RKO (cell line): ENCODE measurements around the gene CCNF.
"Not testable (repeated sequence)": the region's sequence is repeated elsewhere in the genome, so short reads cannot be mapped to it uniquely, and the experiment has no call there.

Source experiments
- DNase-seq: peaks from one replicate; pipeline ENCODE4 v3.0.0-alpha.2; 2016; ENCODE audit warnings: low spot score

The CCNF gene

DNA sequence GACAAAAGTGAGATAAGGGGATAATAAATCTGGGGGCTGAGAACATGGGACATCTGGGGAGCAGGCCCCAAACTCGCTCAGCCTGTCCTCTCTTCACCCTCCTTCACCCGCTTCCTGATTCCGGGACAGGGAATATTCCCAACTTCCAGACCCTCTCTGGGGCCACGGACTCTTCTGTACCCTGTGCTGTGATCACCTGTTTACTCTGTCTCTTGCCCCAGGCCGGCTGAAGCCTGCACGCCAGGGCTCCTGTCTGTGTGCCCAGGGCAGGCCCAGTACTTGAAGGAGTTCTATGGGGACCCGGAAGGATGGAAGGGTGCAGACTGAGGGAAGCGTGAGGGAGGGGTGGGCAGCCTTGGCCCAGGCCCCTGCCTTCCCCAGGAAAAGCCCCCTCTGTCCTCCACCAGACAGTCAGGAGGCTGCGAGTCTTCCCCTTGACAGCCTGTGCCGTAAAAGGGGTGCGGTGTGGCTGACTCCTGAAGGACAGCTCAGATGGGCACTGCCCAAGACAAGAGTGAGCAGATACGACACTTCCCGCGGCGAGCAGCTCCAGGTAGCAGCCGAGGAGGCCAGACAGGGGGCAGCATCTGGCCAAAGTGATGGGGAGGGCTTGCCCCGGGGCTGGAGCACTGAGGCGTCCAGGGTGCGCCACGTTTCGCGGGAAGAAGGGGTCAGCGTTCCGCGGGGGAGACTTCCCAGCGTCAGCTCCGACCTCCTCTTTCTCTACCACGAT lies 1.0 kb upstream of the CCNF start:
- DNase-seq = peak; percentile 39

DNA sequence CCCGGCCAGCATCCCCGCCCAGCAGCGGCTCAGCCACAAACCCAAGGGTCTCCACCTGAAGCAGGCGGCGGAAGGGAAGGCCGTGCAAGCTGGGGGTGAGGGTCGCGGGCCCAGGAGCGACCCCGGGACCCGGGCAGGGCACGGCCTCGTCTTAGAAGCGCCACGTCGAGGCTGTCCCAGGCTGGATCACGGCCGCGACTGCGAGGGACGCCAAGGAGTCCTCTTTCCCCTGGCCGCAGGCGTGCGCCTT lies 538 bp upstream of the CCNF start:
- DNase-seq = no peak

DNA sequence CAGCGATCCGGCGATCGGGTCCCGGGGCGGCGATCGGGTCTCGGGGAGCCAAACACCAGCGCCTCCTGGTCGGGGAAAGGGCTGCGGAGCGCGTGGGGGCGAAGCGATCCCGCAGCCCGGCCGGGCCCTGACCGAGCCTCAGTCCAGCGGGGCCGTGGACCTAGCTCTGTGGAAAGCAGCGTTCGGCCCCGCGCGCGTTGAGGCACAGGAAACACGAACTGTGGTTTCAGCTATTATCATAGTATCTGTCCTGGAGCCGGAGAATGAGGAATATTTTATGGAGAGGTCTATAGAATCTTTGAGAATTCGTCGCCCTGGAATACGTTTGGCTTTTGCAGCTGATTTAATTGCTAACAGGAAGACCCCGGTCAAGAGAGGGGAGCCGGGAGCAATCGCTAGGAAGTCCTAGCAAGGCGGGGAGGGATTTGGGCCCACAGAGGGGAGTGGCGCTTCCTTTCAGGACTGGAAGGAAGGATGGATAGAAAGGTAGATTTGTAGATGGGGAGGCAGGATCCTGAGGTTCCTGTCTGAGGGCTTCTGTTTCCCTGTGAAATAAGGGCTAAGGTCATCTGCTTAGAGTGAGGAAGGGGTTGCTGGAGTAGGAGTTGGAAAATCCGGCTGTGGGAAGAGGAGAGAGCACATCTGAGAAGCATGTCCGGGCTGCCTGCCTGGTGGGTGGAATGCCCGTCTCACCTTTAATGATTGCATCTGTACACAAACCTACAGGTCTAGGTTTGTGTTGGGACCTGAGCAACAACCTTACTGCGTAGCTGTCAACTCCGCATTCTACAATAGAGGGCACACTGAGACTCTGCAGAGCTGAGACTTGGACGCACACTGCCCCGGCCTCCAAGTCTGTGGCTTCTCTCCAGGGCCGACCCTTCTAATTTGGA lies 770 bp downstream of the CCNF start:
- peak; percentile 55 for DNase-seq

DNA sequence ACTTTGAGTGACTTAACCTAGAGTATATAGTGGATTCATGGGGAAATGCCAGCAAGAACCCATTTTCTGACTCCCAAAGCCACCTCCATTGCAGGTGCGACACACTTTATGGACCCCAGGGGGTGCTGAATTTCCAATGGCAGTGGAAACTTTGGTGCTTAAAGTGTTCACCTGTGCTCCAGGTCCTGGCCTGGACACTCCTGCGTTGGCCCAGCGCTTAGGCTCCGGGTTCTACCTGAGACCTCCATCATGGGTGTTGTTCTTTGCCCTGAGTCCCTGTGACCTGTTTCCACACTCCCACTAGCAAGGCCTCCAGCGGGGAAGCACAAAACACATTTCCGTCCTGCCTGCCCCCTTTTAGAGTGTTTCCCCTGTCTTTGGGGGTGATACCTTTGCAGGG lies 3.0 kb downstream of the CCNF start:
- DNase-seq = no peak

DNA sequence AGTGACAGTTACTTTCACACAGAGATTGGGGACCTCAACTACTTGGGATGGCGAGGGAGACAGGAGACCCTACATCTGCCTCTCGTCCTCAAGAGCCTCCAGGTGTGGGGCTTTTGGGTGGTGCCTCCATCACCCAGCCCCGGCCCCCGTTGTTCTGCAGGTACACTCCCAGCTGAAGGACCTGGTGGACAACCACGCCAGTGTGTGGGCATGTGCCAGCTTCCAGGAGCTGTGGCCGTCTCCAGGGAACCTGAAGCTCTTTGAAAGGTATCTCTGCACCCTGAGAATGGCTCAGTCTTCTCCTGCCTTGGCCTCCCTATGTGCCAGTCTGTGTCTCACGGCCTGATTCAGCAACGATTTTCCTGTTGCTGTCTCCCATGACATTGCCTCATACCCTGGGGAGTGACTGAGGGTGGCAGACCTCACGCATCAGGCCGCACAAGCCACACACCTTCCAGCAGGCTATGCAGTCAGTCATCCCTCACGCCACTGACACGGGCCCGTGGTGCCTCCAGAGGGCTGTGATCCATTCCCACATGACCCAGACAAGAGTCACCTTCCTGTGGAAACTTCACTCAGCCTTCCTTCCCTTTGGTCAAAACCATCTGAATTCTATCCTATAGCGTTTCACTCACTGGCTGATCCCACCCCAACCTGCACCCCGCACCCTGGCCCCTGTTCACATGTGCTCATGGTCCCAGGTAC lies 3.7 kb downstream of the CCNF start:
- DNase-seq = peak; percentile 19

DNA sequence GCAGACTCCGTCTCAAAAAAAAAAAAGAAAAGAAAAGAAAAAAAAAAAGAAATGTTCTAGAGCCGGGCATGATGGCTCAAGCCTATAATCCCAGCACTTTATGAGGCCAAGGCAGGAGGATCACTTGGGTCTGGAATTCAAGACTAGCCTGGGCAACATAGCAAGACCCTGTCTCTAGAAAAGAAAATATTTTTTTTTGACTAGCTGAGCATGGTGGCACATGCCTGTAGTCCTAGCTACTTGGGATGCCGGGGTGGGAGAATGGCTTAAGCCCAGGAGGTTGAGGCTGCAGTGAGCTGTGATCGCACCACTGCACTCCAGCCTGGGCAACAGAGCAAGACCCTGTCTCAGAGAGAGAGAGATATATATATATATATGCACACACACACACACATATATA lies 6.0 kb downstream of the CCNF start:
- DNase-seq = not testable (repeated sequence)

DNA sequence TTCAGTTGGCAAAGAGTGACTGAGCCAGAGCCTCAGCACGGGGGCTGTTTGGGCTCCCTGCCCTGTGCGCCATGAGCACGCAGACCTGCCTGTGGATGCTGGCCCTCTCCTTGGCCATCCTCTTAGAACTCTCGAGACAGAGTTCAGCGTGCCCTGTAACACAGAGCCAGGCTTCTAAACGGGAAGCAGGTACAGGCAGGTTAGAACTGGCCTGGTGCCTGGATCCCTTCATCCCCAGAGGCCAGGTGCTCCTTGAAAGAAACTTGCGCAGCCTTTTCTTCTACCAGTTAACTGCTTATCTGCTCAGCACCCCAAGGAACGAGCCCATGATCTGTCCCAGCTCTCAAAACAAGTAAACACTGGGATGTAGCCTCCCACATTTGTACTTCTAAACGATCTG lies 6.9 kb downstream of the CCNF start:
- DNase-seq = no peak

DNA sequence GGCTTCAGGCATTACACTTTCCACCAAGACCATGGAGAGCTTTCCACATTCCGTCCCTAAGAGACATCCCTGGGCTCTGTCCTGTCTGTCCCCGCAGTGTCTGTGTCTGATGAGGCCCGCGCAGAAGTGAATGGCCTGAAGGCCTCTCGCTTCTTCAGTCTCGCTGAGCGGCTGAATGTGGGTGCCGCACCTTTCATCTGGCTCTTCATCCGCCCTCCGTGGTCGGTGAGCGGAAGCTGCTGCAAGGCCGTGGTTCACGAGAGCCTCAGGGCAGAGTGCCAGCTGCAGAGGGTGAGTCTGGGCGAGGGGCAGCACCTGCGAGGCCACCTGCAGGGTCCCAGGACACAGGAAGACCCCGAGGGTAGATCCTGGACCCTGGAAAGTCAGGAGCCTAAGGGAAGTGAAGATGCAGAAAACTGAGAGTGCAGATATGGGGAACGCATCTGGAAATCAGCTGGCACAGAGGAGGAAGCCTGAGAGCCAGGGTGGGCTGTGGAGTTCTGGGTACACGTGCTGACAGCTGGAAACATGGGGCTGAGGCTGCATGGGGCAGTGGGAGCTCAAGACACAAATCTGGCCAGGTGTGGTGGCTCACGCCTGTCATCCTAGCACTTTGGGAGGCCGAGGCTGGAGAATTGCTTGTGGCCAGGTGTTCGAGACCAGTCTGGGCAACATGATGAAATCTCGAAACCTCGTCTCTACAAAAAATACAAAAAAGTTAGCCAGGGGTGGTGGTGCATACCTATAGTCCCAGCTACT lies 8.0 kb downstream of the CCNF start:
- DNase-seq = no peak

DNA sequence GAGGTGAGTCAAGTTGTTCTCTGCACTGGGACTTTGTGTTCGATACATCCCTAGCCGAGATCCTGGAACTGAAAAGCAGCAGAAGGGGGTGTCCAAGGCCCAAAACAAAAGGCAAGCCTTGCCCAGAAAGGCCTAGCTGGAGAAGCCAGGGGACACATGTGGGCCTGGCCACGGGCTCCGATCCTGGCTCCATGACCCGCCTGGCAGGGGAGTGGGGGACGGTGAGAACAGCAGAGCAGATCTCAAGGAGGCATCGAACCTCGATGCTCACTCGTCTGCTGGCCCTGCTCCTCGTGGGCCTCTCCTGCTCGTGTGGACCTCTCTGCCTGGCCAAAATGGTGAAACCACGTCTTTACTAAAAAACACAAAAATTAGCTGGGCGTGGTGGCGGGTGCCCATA lies 8.9 kb downstream of the CCNF start:
- DNase-seq = no peak

DNA sequence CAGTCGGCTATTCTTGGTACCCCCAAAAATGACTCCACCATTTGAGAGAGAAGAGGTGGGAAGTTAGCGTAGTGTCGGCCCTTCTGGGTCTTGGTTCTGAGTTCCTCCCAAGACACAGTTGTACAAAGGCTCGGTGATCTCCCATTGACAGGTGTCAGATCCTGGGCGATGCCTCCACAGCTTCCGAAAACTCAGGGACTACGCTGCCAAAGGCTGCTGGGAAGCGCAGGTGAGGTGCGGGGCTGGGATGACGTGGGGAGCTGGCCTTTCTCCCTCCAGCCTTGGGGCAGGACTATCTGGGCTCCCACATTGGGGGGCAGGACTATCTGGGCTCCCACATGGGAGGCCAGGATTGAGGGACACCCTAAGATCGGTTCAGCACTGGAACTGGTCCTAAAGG lies 10.4 kb downstream of the CCNF start:
- DNase-seq = no peak

DNA sequence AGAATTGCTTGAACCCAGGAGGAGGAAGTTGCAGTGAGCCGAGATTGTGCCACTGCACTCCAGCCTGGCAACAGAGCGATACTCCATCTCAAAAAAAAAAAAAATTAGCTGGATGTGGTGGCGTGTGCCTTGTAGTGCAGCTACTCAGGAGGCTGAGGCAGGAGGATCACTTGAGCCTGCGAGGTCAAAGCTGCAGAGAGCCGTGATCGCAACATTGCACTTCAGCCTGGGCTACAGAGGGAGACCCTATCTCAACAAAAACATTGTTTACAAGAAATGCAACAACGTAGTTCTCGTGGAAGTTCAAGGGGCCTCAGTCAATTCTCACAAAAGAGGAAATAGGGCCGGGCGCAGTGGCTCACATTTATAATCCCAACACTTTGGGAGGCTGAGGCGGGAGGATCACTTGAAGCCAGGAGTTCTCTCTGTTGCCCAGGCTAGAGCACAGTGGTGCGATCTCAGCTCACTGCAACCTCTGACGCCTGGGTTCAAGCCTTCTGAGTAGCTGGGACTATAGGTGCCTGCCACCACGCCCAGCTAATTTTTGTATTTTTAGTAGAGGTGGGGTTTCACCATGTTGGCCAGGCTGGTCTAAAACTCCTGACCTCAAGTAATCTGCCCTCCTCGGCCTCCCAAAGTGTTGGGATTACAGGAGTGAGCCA lies 12.0 kb downstream of the CCNF start:
- not testable (repeated sequence) for DNase-seq

DNA sequence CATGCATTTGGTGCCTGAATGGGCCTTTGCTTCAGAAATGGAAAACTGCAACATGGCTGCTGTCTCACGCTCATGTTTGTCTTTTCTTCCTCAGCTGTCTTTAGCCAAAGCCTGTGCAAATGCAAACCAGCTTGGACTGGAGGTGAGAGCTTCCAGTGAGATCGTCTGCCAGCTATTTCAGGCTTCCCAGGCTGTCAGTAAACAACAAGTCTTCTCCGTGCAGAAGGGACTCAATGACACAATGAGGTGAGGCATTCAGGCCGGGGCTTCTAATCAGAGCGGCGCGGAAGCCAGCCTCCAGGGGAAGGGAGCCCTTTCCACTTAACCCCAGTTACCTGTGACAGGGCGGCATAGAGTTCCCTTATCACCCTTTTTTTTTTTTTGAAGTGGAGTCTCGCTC lies 14.3 kb downstream of the CCNF start:
- DNase-seq = no peak

DNA sequence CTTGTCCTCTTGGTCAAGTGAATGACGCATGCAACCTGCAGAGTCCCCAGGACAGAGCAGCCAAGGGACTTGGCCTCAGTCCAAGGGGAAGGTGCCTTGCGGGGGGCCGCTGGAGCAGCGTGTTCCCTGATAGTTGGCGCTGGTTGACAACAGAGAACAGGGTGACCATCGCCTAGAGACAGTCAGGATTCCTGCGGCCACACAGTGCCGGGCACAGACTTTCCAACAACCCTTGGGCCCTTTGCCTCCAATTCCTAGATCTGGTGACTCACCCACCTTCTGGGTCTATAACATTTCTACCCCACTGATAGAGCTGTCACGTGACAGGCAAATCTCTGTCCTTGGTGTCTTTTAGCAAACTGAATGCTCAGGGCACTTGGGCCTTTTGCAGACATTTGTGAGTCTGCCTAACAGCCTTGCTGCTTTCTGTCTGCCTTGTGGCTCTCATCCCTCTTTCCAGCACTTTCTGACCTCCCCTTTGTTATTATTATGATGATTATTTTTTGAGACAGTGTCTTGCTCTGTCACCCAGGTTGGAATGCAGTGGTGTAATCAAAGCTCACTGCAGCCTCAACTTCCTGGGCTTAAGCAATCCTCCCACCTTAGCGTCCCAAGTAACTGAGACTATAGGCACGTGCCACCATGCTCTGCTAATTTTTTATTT lies 18.8 kb downstream of the CCNF start:
- no peak for DNase-seq

DNA sequence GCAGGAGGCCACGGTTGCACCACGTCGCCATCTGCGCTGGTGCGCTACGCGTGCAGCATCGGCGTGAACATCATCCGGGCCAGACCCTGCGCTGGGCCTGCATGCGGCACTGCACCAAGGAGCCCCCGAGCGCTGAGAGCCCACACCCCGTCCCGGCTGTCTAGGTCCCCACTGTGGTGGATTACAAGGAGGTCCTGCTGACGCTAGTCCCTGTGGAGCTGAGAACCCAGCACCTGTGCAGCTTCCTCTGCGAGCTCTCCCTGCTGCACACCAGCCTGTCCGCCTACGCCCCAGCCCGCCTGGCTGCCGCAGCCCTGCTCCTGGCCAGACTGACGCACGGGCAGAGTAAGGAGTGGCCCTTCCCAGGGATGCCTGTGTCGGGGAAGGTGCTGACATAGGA lies 19.9 kb downstream of the CCNF start:
- no peak for DNase-seq

DNA sequence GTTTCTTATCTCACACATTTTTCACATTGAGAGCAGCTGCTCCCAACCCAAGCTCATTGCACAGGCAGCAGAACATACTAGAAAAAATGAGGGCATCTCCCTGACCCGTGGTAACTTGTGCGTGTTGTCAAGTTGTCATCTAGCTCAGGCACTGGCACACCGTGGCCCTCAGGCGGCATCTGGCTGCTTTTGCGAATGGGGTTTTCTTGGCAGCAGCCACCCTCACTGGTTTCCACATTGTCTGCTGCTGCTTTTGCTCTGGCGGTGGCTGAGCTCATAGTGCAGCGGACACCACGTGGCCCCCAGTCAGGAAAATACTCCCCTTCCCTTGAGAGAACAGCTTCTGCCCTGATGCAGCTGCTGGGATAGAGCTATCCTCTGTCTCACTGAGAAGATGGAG lies 21.3 kb downstream of the CCNF start:
- DNase-seq = no peak

DNA sequence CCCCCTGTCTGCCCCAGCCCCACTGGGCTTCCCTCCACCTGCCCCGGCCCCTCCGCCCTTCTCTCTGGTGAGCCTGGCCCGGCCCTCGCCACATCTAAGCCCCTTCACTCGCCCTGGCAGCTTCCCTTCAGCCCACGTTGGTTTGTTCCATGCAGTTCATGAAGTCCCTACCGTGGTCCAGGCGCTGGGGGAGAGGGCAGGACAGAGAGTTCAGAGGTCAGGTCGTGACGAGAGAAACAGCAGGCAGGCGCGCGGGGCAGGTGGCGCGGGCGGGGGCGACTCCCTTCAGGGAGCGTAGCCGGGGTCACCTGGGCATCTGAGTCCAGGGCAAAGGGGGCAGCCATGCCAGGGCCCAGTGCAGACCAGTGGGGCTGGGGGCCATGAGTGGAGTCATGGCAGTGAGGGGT lies 21.7 kb downstream of the CCNF start:
- DNase-seq = no peak

DNA sequence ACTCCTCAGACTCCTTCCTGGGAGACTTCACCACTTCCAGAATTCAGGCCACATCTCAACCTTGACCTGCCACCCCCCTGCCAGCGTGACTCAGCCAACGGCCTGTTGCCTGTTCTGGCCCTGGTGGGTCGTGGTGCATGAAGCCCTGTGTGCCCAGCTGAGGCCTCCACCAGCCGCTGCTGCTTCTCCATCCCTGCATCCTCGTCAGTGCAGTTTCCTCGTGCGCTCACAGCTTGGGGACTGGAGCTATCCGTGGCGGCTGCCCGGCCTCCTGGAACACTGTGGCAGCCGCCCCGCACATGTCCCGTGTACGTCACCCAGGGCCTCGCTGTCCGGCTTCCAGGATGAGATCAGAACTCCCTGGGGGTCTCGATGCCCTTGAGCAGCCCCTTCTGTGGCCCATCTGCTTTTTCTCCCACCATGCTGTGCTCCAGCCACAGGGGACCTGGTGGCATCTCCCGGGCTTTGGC lies 22.6 kb downstream of the CCNF start:
- no peak for DNase-seq

DNA sequence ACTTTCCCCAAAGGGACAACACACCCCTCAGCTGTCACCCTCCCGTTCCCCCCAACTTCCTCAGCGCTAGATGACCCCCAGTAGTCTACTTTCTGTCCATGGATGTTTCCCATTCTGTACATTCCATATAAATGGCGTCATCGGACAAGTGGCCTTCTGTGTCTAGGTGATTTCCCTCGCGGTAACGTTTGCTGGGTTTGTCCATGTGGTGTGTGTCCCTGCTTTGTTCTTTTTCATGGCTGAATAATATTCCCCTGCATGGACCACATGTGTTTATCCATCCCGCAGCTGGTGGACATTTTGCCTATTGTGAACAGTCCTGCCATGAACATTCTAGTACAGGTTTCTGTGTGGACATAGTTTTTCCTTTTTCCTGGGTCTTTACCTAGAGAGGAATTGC lies 23.4 kb downstream of the CCNF start:
- DNase-seq = no peak

DNA sequence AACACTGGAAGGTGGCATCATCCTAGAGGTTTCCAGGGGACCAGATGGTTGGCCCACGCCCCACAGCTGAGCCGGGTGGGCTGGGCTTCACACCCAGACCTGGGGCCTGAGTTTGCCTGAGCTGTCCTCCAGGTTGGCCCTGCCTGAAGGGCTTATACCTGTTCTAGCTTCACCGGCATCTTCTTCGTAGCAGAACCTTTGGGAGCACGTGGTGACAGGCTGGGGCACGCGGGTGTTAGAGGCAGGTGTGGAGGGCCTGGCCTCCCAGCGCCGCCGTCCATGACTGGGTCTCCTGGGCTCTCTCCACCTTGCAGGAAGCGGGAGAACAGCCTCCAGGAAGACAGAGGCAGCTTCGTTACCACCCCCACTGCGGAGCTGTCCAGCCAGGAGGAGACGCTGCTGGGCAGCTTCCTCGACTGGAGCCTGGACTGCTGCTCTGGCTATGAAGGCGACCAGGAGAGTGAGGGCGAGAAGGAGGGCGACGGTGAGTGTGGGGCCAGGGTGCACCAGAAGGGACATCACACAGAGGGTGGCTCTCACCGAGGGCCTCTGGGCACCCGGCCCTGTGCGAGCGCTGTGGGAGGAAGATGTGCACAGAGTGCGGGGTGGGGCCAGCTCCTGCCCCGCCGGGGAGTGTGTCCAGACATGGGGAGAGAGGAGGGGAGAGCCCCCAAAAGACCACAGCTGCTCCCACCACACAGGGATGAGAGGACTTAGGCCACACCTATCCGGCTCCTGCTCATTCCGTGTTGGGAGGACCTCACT lies 26.0 kb downstream of the CCNF start:
- DNase-seq = no peak

DNA sequence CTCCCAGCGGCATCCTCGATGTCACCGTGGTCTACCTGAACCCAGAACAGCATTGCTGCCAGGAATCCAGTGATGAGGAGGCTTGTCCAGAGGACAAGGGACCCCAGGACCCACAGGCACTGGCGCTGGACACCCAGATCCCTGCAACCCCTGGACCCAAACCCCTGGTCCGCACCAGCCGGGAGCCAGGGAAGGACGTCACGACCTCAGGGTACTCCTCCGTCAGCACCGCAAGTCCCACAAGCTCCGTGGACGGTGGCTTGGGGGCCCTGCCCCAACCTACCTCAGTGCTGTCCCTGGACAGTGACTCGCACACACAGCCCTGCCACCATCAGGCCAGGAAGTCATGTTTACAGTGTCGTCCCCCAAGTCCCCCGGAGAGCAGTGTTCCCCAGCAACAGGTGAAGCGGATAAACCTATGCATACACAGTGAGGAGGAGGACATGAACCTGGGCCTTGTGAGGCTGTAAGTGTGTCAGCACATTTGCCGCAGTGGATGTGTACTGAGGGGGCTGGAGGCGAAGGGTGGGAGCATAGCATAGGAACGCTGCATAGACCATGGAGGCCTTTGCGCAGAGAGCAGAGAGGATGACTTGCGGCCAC lies 27.4 kb downstream of the CCNF start:
- DNase-seq = no peak
